ENCODE data around the gene SMAD6.

DNA sequence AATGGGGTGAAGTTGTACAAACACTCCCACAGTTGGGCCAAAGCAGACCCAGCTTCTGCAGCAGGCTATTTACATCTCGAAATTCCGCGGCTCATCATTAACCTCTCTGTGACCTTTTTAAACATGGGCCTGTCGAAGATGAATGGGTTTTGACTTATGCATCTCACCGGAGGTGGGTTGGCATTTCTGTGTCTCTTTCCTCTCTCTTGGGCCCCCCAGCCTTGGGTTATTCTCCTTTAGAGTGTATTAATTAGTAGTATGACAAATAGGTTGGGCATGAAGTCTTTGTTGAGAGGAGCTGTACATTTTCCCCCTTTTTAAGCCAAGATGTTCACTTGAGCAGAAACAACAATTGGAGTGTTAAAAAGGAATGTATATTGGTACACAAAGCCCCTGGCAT lies 9.8 kb downstream of the SMAD6 start:
- TF ChIP-seq, protein P1, sequence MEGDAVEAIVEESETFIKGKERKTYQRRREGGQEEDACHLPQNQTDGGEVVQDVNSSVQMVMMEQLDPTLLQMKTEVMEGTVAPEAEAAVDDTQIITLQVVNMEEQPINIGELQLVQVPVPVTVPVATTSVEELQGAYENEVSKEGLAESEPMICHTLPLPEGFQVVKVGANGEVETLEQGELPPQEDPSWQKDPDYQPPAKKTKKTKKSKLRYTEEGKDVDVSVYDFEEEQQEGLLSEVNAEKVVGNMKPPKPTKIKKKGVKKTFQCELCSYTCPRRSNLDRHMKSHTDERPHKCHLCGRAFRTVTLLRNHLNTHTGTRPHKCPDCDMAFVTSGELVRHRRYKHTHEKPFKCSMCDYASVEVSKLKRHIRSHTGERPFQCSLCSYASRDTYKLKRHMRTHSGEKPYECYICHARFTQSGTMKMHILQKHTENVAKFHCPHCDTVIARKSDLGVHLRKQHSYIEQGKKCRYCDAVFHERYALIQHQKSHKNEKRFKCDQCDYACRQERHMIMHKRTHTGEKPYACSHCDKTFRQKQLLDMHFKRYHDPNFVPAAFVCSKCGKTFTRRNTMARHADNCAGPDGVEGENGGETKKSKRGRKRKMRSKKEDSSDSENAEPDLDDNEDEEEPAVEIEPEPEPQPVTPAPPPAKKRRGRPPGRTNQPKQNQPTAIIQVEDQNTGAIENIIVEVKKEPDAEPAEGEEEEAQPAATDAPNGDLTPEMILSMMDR (IDR thresholded peaks at IDR 0.05; ENCODE audit: low read depth, low read length, poor library complexity, severe bottlenecking), result no peak
- TF ChIP-seq EZH2phosphoT487 (IDR thresholded peaks at IDR 0.05; ENCODE audit: borderline replicate concordance, low read length), result no peak

Data from DOHH2 (cell line).